Neural cell (in vitro differentiated cells): Measurements from ENCODE around the gene EFR3B. TPM values are rescaled to one million over a fixed set of nuclear protein-coding genes. Genes with fewer than 3 reads are reported as not detected.
"Not testable (repeated sequence)": the region's sequence is repeated elsewhere in the genome, so short reads cannot be mapped to it uniquely, and the experiment has no call there.

ENCODE experiments used
- H2AFZ ChIP-seq: fragments of 200-600, 300-800 bp; sonication (generic), shearing (Covaris generic); 2 replicates; pipeline ENCODE4 v1.6.0; 2014; ENCODE audit warnings: low read depth, mild to moderate bottlenecking, antibody characterized with exemption, low read length, moderate library complexity
- H3F3A ChIP-seq: fragments of 200-600 bp; shearing (Covaris generic); 2 replicates; pipeline ENCODE4 v1.6.1; 2016; ENCODE audit warnings: mild to moderate bottlenecking, moderate library complexity, mixed read lengths, antibody characterized with exemption, low read length; ENCODE audit not compliant: insufficient read depth, poor library complexity, severe bottlenecking
- H3K27ac ChIP-seq: fragments of 200-600, 300-800 bp; sonication (generic), shearing (Covaris generic); 2 replicates; pipeline ENCODE4 v1.5.1; 2014; ENCODE audit warnings: mild to moderate bottlenecking, low read length, moderate library complexity
- H3K27me3 ChIP-seq: fragments of 300-800, 200-600 bp; sonication (generic), shearing (Covaris generic); 2 replicates; pipeline ENCODE4 v1.6.0; 2014; ENCODE audit warnings: mild to moderate bottlenecking, low read depth, low read length, moderate library complexity; ENCODE audit not compliant: insufficient read depth
- H3K36me3 ChIP-seq: fragments of 300-800, 200-600 bp; sonication (generic), shearing (Covaris generic); 2 replicates; pipeline ENCODE4 v1.5.1; 2014; ENCODE audit warnings: mild to moderate bottlenecking, antibody characterized with exemption, low read length, moderate library complexity; ENCODE audit not compliant: insufficient read depth
- H3K4me2 ChIP-seq: fragments of 300-800, 200-600 bp; sonication (generic), shearing (Covaris generic); 2 replicates; pipeline ENCODE4 v1.6.0; 2014; ENCODE audit warnings: mild to moderate bottlenecking, low read length
- H3K4me3 ChIP-seq: fragments of 300-800, 200-600 bp; sonication (generic), shearing (Covaris generic); 2 replicates; pipeline ENCODE4 v1.5.1; 2014; ENCODE audit warnings: mild to moderate bottlenecking, low read length, moderate library complexity
- H3K79me2 ChIP-seq: fragments of 200-600 bp; shearing (Covaris generic); replicated peaks from 2 replicates; pipeline ENCODE4 v1.6.0; 2014; ENCODE audit warnings: mild to moderate bottlenecking, low read length, moderate library complexity; ENCODE audit not compliant: insufficient read depth
- H3K9ac ChIP-seq: fragments of 300-800, 200-600 bp; sonication (generic), shearing (Covaris generic); 2 replicates; pipeline ENCODE4 v1.6.1; 2016; ENCODE audit warnings: mild to moderate bottlenecking, low read length, mixed read lengths
- H3K9me2 ChIP-seq: fragments of 200-600 bp; shearing (Covaris generic); 2 replicates; pipeline ENCODE4 v1.6.1; 2016; ENCODE audit warnings: mild to moderate bottlenecking, low read length, mixed read lengths; ENCODE audit not compliant: insufficient read depth
- H3K9me3 ChIP-seq: fragments of 200-600, 300-800 bp; sonication (generic), shearing (Covaris generic); 2 replicates; pipeline ENCODE4 v1.6.1; 2016; ENCODE audit warnings: mild to moderate bottlenecking, mixed run types, low read length, moderate library complexity, mixed read lengths
- H4K20me1 ChIP-seq: fragments of 200-600 bp; shearing (Covaris generic); 2 replicates; pipeline ENCODE4 v1.6.1; 2016; ENCODE audit warnings: mild to moderate bottlenecking, mixed run types; ENCODE audit not compliant: insufficient read depth
- EP300 ChIP-seq: fragments of 450-650 bp; conservative IDR thresholded peaks from 2 replicates; pipeline ENCODE4 v1.6.1; 2014; ENCODE audit warnings: antibody characterized with exemption, mild to moderate bottlenecking, moderate library complexity; ENCODE audit not compliant: poor library complexity, severe bottlenecking
- EZH2 ChIP-seq: fragments of 200-600, 300-800 bp; shearing (Covaris generic), sonication (generic); IDR thresholded peaks from 2 replicates; pipeline ENCODE4 v1.6.1; 2014; ENCODE audit warnings: antibody characterized with exemption, low read length, borderline replicate concordance, mild to moderate bottlenecking; ENCODE audit not compliant: insufficient read depth, poor library complexity, severe bottlenecking
- MXI1 ChIP-seq: fragments of 450-650 bp; conservative IDR thresholded peaks from 2 replicates; pipeline ENCODE4 v1.6.1; 2014; ENCODE audit warnings: antibody characterized with exemption, mild to moderate bottlenecking; ENCODE audit not compliant: poor library complexity, severe bottlenecking
- POLR2AphosphoS5 ChIP-seq: IDR thresholded peaks from 2 replicates; pipeline ENCODE4 v1.6.1; 2012
- RAD21 ChIP-seq: fragments of 450-650 bp; conservative IDR thresholded peaks from 2 replicates; pipeline ENCODE4 v1.6.1; 2014; ENCODE audit warnings: antibody characterized with exemption, mild to moderate bottlenecking, moderate library complexity
- SMC3 ChIP-seq: fragments of 450-650 bp; conservative IDR thresholded peaks from 2 replicates; pipeline ENCODE4 v1.6.1; 2014; ENCODE audit warnings: antibody characterized with exemption, mild to moderate bottlenecking, moderate library complexity; ENCODE audit not compliant: poor library complexity
- TAF1 ChIP-seq: IDR thresholded peaks from 2 replicates; pipeline ENCODE4 v1.6.1; 2012; ENCODE audit warnings: low read depth
- polyA plus RNA-seq: library from polyadenylated mRNA; depleted of rRNA; stranded (reverse); fragments of >200 nt; gene quantifications from 2 replicates; pipeline ENCODE4 v1.2.3, GENCODE V29; 2014
- TF ChIP-seq, protein P1 (sequence below): IDR thresholded peaks from 2 replicates; pipeline ENCODE4 v1.6.1; 2012; ENCODE audit warnings: borderline replicate concordance
- TF ChIP-seq, protein P2 (sequence below): fragments of 450-650 bp; IDR thresholded peaks from 2 replicates; pipeline ENCODE4 v1.5.1; 2014; ENCODE audit warnings: antibody characterized with exemption, mild to moderate bottlenecking, moderate library complexity; ENCODE audit not compliant: poor library complexity, severe bottlenecking

The EFR3B gene
- polyA plus RNA-seq, 1 donor from 2014 or later = 29.3 TPM

DNA sequence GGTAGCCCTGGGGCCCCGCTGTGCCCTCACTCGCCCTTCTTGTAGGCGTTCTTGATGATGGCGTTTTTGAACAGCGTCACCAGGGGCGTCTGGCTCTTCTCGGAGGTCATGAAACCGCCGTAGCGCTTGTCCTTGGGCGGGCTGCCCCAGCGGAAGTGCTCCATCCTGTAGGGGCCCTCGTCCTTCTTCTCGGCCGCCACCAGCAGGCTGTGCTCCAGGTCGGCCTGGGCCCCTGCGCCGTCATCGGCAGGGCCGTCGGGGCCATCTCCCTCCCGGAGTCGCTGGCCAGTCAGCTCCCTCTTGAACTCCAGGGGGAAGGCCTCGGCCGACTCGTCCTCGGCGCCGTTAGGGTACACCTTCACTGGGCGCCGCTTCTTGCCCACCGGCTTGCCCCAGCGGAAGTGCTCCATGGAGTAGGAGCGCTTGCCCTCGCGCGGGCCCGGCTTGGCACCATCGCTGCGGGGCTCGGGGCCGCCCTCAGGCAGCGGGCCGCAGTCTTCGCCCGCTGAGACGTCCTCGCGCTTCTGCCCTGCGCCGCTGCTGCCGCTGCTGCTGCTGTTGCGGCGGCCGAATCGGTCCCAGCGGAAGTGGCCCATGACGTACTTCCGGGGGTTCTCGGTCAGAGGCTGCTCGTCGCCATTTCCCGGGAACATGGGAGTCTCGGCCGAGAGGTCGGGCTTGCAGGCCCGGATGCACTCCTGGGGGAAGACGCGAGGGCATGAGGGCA is 119.3 kb downstream of the EFR3B start:
- H3K4me3 ChIP-seq = no peak overlapping the region
- no peaks in the 10 kb centered on the region for H3K79me2 ChIP-seq
- no peaks in the 10 kb centered on the region for H3K36me3 ChIP-seq
- H3K27ac ChIP-seq = no peak overlapping the region
- H3K9ac ChIP-seq = no peak overlapping the region
- H3F3A ChIP-seq = no peaks in the 10 kb centered on the region
- H2AFZ ChIP-seq = no peak overlapping the region
- peaks cover 1% of the 10 kb centered on the region for H3K27me3 ChIP-seq
- no peaks in the 10 kb centered on the region for H3K9me3 ChIP-seq
- no peaks in the 10 kb centered on the region for H4K20me1 ChIP-seq
- H3K4me2 ChIP-seq = no peak overlapping the region
- TF ChIP-seq EZH2 (no peak), SMC3 (no peak), RAD21 (no peak), EP300 (no peak)
- TF ChIP-seq, protein P1, sequence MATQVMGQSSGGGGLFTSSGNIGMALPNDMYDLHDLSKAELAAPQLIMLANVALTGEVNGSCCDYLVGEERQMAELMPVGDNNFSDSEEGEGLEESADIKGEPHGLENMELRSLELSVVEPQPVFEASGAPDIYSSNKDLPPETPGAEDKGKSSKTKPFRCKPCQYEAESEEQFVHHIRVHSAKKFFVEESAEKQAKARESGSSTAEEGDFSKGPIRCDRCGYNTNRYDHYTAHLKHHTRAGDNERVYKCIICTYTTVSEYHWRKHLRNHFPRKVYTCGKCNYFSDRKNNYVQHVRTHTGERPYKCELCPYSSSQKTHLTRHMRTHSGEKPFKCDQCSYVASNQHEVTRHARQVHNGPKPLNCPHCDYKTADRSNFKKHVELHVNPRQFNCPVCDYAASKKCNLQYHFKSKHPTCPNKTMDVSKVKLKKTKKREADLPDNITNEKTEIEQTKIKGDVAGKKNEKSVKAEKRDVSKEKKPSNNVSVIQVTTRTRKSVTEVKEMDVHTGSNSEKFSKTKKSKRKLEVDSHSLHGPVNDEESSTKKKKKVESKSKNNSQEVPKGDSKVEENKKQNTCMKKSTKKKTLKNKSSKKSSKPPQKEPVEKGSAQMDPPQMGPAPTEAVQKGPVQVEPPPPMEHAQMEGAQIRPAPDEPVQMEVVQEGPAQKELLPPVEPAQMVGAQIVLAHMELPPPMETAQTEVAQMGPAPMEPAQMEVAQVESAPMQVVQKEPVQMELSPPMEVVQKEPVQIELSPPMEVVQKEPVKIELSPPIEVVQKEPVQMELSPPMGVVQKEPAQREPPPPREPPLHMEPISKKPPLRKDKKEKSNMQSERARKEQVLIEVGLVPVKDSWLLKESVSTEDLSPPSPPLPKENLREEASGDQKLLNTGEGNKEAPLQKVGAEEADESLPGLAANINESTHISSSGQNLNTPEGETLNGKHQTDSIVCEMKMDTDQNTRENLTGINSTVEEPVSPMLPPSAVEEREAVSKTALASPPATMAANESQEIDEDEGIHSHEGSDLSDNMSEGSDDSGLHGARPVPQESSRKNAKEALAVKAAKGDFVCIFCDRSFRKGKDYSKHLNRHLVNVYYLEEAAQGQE = no peak
- TF ChIP-seq, protein P2, sequence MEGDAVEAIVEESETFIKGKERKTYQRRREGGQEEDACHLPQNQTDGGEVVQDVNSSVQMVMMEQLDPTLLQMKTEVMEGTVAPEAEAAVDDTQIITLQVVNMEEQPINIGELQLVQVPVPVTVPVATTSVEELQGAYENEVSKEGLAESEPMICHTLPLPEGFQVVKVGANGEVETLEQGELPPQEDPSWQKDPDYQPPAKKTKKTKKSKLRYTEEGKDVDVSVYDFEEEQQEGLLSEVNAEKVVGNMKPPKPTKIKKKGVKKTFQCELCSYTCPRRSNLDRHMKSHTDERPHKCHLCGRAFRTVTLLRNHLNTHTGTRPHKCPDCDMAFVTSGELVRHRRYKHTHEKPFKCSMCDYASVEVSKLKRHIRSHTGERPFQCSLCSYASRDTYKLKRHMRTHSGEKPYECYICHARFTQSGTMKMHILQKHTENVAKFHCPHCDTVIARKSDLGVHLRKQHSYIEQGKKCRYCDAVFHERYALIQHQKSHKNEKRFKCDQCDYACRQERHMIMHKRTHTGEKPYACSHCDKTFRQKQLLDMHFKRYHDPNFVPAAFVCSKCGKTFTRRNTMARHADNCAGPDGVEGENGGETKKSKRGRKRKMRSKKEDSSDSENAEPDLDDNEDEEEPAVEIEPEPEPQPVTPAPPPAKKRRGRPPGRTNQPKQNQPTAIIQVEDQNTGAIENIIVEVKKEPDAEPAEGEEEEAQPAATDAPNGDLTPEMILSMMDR = no peak
- no peaks in the 10 kb centered on the region for H3K9me2 ChIP-seq

DNA sequence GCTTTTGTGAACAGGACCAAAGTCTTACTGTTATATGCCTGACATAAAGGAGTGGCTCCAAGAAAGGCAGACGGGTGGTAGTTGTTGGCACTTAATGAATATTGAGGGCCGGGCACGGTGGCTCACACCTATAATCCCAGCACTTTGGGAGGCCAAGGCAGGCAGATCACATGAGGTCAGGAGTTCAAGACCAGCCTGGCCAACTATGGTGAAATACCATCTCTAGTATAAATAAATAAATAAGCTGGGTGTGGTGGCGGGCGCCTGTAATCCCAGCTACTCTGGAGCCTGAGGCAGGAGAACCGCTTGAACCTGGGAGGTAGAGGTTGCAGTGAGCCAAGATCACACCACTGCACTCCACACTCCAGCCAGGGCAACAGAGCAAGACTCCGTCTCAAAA is 120.2 kb downstream of the EFR3B start:
- H3K9ac ChIP-seq, H4K20me1 ChIP-seq, H3K4me2 ChIP-seq, H3K9me2 ChIP-seq, H3K36me3 ChIP-seq, H2AFZ ChIP-seq, H3K4me3 ChIP-seq, H3F3A ChIP-seq, H3K27me3 ChIP-seq, H3K27ac ChIP-seq, H3K79me2 ChIP-seq, H3K9me3 ChIP-seq: not testable (repeated sequence)

DNA sequence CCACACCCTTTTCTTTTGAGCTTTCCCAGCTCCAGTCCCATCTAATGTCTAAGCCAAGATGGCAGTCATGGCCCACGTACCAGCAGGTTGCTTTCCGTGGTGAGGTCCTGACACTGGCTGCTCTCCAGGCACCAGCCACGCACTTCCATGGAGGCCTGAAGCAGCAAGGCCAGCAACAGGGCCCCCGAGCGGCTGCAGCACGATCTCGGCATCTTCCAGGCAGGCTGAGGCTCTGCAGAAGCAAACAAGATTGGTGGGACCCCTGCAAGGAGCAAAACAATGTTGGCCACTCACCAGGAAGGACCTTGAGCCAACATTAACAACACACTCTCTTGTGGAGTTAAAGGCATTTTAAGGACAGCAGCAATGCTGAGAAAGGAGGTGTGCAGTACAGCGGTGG is 122.7 kb downstream of the EFR3B start:
- no peaks in the 10 kb centered on the region for H3K9me3 ChIP-seq
- H3K79me2 ChIP-seq = no peaks in the 10 kb centered on the region
- no peaks in the 10 kb centered on the region for H3K36me3 ChIP-seq
- H3K27me3 ChIP-seq = peaks cover 34% of the 10 kb centered on the region
- H2AFZ ChIP-seq = no peak overlapping the region
- H3K27ac ChIP-seq = no peak overlapping the region
- TF ChIP-seq RAD21 (no peak), POLR2AphosphoS5 (no peak), EP300 (no peak), TAF1 (no peak), SMC3 (no peak), EZH2 (no peak), MXI1 (no peak)
- TF ChIP-seq, protein P2 = no peak
- TF ChIP-seq, protein P1 = no peak
- H3K9ac ChIP-seq = no peak overlapping the region
- H4K20me1 ChIP-seq = no peaks in the 10 kb centered on the region
- H3K9me2 ChIP-seq = no peaks in the 10 kb centered on the region
- H3K4me2 ChIP-seq = no peak overlapping the region
- H3K4me3 ChIP-seq = no peak overlapping the region
- no peaks in the 10 kb centered on the region for H3F3A ChIP-seq
